ENCODE data around the gene ABTB1.

DNA sequence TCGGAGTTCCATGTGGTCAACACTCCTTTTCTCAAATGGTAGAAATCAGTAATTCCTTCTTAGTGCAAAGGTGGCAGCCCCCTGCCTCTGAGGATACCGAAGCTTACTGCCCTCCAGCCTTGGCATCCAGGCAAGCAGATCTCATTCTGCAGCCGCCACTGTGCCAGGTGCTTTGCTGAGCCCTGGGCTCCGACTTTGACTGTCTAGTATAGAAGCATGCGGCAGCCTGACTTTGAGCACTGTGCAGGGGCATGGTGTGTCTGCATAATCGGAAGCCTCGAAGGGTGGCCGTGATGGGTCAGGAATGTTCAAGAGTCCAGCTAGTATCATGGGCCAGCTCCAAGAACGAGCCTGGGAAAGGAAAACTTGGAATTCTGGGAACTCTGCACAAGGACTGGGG, 39.7 kb downstream of the ABTB1 start:
- TF ChIP-seq, protein P1, sequence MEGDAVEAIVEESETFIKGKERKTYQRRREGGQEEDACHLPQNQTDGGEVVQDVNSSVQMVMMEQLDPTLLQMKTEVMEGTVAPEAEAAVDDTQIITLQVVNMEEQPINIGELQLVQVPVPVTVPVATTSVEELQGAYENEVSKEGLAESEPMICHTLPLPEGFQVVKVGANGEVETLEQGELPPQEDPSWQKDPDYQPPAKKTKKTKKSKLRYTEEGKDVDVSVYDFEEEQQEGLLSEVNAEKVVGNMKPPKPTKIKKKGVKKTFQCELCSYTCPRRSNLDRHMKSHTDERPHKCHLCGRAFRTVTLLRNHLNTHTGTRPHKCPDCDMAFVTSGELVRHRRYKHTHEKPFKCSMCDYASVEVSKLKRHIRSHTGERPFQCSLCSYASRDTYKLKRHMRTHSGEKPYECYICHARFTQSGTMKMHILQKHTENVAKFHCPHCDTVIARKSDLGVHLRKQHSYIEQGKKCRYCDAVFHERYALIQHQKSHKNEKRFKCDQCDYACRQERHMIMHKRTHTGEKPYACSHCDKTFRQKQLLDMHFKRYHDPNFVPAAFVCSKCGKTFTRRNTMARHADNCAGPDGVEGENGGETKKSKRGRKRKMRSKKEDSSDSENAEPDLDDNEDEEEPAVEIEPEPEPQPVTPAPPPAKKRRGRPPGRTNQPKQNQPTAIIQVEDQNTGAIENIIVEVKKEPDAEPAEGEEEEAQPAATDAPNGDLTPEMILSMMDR (IDR thresholded peaks at IDR 0.05) = no peak
- no peak for TF ChIP-seq POLR2A (IDR thresholded peaks at IDR 0.05)
